Panc1 (cell line): Measurements from ENCODE around the gene TOGARAM1.

Experiments
- CTCF ChIP-seq: fragments of 450-650 bp; IDR thresholded peaks from 2 replicates; pipeline ENCODE4 v1.5.1; 2017; ENCODE audit warnings: mild to moderate bottlenecking
- POLR2AphosphoS5 ChIP-seq: IDR thresholded peaks from 2 replicates; pipeline ENCODE4 v1.6.1; 2012; ENCODE audit warnings: mild to moderate bottlenecking, low read depth, low read length, moderate library complexity
- REST ChIP-seq, 2 experiments: IDR thresholded peaks; 2 replicates each; pipeline ENCODE4 v1.6.1; 2011 to 2012; ENCODE audit warnings: low read depth in 2 of 2, control low read depth in 1 of 2, low read length in 1 of 2, mild to moderate bottlenecking in 1 of 2, moderate library complexity in 1 of 2; ENCODE audit not compliant: insufficient read depth in 1 of 2

- TF ChIP-seq CTCF (no peak), POLR2AphosphoS5 (no peak), REST (IDR thresholded peaks at IDR 0.05; ENCODE audit: insufficient read depth in 1 of 2, low read depth in 2 of 2, low read length in 1 of 2) (no peak)
Measured at GRCh38 chr14:45094275-45094674, 132.3 kb downstream of the TOGARAM1 start.
